A673 (cell line): ENCODE data around the gene CBFA2T3.

Source experiments
- EZH2 ChIP-seq: fragments of 200-600 bp; sonication (generic); IDR thresholded peaks from 2 replicates; pipeline ENCODE4 v1.6.1; 2017; ENCODE audit warnings: borderline replicate concordance, low read depth, mild to moderate bottlenecking, mixed read lengths, antibody characterized with exemption, low read length; ENCODE audit not compliant: poor library complexity, severe bottlenecking
- TF ChIP-seq, protein P1 (sequence below): fragments of 300-800, 200-600 bp; sonication (generic); conservative IDR thresholded peaks from 2 replicates; pipeline ENCODE4 v1.5.1; 2017; ENCODE audit warnings: low read depth, mild to moderate bottlenecking, antibody characterized with exemption, low read length, moderate library complexity, mixed read lengths

DNA sequence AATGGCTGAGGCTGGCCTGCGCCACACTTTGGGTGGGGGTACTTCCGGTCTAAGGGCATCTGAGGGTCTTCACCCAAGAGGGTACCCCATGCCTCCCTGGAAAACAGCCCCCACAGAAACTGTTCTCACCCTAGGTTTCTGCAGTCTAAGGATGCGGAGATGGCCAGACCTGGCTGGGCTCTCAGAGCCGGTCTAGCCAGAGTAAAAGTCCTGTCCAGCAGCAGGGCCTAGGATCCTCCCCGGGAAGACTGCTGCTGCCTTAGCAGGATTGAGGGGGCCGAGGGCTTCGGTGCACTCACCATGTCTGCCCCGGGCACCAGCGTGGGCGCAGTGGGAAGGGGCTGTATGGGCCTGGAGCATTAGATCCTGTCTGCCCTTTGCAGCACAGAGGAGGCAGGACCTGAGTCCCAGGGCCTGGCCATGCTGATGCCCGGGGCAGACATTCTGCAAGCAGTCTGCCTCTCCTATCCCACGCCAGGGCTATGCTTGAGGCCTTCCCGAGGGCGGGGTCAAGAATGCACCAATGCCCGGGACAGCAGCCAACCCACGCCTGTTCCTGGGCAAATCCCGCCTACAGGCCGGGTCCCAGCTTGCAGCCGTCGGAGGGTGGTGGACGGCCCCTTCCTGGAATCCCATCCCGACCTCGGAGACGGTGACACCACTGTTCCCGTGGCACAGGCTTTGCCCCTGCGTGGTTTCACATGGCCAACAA is 54.7 kb downstream of the CBFA2T3 start:
- TF ChIP-seq, protein P1, sequence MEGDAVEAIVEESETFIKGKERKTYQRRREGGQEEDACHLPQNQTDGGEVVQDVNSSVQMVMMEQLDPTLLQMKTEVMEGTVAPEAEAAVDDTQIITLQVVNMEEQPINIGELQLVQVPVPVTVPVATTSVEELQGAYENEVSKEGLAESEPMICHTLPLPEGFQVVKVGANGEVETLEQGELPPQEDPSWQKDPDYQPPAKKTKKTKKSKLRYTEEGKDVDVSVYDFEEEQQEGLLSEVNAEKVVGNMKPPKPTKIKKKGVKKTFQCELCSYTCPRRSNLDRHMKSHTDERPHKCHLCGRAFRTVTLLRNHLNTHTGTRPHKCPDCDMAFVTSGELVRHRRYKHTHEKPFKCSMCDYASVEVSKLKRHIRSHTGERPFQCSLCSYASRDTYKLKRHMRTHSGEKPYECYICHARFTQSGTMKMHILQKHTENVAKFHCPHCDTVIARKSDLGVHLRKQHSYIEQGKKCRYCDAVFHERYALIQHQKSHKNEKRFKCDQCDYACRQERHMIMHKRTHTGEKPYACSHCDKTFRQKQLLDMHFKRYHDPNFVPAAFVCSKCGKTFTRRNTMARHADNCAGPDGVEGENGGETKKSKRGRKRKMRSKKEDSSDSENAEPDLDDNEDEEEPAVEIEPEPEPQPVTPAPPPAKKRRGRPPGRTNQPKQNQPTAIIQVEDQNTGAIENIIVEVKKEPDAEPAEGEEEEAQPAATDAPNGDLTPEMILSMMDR = no peak
- TF ChIP-seq EZH2 = no peak
